Measurements from ENCODE around the gene WAC. TPM values are rescaled to one million over a fixed set of nuclear protein-coding genes. Genes with fewer than 3 reads are reported as not detected.
"Not testable (repeated sequence)": the region's sequence is repeated elsewhere in the genome, so short reads cannot be mapped to it uniquely, and the experiment has no call there.

The WAC gene
- total and polyA plus RNA-seq, 2 experiments from 2014 or later: 59.4 to 116 TPM

GRCh38 chr10:28520346-28520745 lies 12.6 kb upstream of the WAC start:
- peaks cover 1% of the 10 kb centered on the region for H3K27me3 Mint-ChIP-seq (ENCODE audit: insufficient read depth, low read depth, poor library complexity)
- no peak for ATAC-seq
- Histone ChIP-seq H3K4me2 (no peak overlapping the region), H2AFZ (no peak overlapping the region), H3K36me3 (ENCODE audit: insufficient read depth) (no peaks in the 10 kb centered on the region; the same call in 1 of the 2 replicates), H4K20me1 (replicated peaks; ENCODE audit: insufficient read depth) (no peaks in the 10 kb centered on the region), H3K9me2 (ENCODE audit: insufficient read depth) (no peaks in the 10 kb centered on the region), H3K4me3 (no peak overlapping the region), H3K79me2 (replicated peaks; ENCODE audit: insufficient read depth) (no peaks in the 10 kb centered on the region), H3K27ac (ENCODE audit: low read depth) (no peak overlapping the region), H3K4me1 (ENCODE audit: insufficient read depth) (peaks cover 4% of the 10 kb centered on the region), H3F3A (replicated peaks; ENCODE audit: low read depth) (no peaks in the 10 kb centered on the region), H3K27me3 (ENCODE audit: insufficient read depth) (peaks cover 24% of the 10 kb centered on the region)
- no peak overlapping the region for H3K27ac Mint-ChIP-seq
- peaks cover 24% of the 10 kb centered on the region for H3K36me3 Mint-ChIP-seq (ENCODE audit: low read depth)
- TF ChIP-seq ZNF462 (CRISPR knock-in tag; IDR thresholded peaks at IDR 0.05): no peak
- no peak for TF ChIP-seq CTCF (conservative IDR thresholded peaks at IDR 0.05; ENCODE audit: low read depth in 2 of 2)
- TF ChIP-seq REST (IDR thresholded peaks at IDR 0.05; ENCODE audit: unreplicated experiment): no peak
- TF ChIP-seq EZH2 (IDR thresholded peaks at IDR 0.05; ENCODE audit: low read depth, unreplicated experiment): no peak
- TF ChIP-seq ZNF114 (CRISPR knock-in tag; IDR thresholded peaks at IDR 0.05): no peak
- TF ChIP-seq POLR2AphosphoS5 (IDR thresholded peaks at IDR 0.05; ENCODE audit: low read depth): no peak
- TF ChIP-seq ETS1 (IDR thresholded peaks at IDR 0.05): no peak
- TF ChIP-seq JUNB (IDR thresholded peaks at IDR 0.05; ENCODE audit: unreplicated experiment): no peak
- TF ChIP-seq ZNF331 (CRISPR knock-in tag; IDR thresholded peaks at IDR 0.05; ENCODE audit: low read depth): no peak
- no peak for TF ChIP-seq CREB1 (CRISPR knock-in tag; IDR thresholded peaks at IDR 0.05; ENCODE audit: low read depth)
- DNase-seq (ENCODE audit: low spot score): no peak
- peaks cover 11% of the 10 kb centered on the region; the same call in 2 of the 3 replicates for H3K9me3 Mint-ChIP-seq
- peaks cover 6% of the 10 kb centered on the region; the same call in 2 of the 3 replicates for H3K4me1 Mint-ChIP-seq
- no peak overlapping the region for H3K4me3 Mint-ChIP-seq

- H3K9me2 ChIP-seq (ENCODE audit: insufficient read depth); H3K4me1 Mint-ChIP-seq; H3F3A ChIP-seq (replicated peaks; ENCODE audit: low read depth); H3K27ac ChIP-seq (ENCODE audit: low read depth); H3K4me2 ChIP-seq; H3K27me3 Mint-ChIP-seq (ENCODE audit: insufficient read depth, low read depth, poor library complexity); H3K36me3 ChIP-seq (ENCODE audit: insufficient read depth); ATAC-seq; DNase-seq (ENCODE audit: low spot score); H3K4me3 Mint-ChIP-seq; H2AFZ ChIP-seq; H3K27ac Mint-ChIP-seq; H3K79me2 ChIP-seq (replicated peaks; ENCODE audit: insufficient read depth); H4K20me1 ChIP-seq (replicated peaks; ENCODE audit: insufficient read depth); H3K4me1 ChIP-seq (ENCODE audit: insufficient read depth); H3K4me3 ChIP-seq: not testable (repeated sequence)
- Mint-ChIP-seq H3K9me3 (peaks cover 11% of the 10 kb centered on the region; the same call in 2 of the 3 replicates), H3K36me3 (ENCODE audit: low read depth) (peaks cover 28% of the 10 kb centered on the region)
- H3K27me3 ChIP-seq (ENCODE audit: insufficient read depth): peaks cover 24% of the 10 kb centered on the region
Observed at GRCh38 chr10:28520828-28521227, 12.1 kb upstream of the WAC start.
